NCI-H2029 (cell line): Measurements from ENCODE around the gene ROMO1.

ENCODE experiments used
- DNase-seq: peaks from one replicate; lab custom pipeline; 2025; lab: John Stamatoyannopoulos, UW

Gene ROMO1

DNA sequence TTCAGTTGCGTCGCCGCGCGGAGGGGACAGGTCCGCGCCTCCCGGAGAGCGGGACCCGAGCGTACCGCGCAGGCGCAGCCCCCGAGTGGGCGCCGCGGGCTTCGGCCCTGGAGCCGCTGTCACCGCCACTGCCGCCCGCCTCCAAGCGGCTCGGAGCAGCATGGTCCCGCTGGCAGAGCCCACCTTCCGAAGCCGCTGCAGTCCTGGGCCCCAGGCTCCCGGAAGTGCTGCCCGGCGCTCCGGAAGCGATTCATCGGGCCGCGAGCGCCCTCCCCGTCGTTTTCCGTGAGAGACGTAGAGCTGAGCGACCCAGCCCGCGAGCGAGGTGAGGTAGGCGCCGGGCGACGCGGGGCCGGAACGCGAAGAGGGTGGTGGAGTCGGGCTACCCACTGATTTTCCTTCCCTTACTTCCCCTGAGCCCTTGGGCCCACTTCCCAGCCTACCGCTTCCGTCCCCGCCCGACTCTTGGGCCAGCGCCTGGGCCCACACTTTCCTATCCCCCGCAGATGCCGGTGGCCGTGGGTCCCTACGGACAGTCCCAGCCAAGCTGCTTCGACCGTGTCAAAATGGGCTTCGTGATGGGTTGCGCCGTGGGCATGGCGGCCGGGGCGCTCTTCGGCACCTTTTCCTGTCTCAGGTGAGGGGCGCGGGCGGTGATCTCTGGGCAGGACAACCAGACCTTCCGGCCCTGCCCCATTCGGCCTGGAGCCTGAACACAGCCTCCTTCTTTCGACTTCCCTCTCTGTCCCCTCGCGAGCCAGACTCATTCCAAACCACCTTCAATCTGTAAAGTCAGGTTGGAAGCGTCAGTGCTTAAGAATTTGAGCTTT is at the start of gene ROMO1, which contains the start of gene NFS1:
Gene ROMO1 (plus strand): TSS at position 279 of the 830 bp plus-strand sequence. CDS start 228 bp downstream, at position 507.
Gene NFS1 (minus strand): TSS at position 226 of the 830 bp plus-strand sequence. CDS start 64 bp downstream, at position 162.
- DNase-seq = peak; percentile 75

DNA sequence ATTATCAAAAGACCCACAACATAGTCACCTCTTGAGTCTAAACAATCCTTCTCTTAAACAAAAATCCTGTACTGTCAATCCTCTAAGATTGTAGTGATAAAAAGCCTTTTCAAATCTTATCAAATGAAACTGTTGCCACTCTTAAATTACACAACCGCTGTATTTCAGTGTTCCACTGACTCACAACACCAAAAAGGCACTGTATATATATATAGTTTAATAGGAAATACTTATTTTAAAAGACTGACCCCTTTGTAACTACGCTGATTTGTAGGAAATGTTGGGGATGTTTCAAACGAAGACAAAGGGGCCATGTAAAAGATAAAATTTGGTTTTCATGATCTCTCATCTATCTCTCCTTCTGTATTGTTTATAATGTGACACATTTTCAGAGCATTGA is 48.6 kb upstream of the ROMO1 start:
- DNase-seq = no peak

- DNase-seq = no peak
Observed at GRCh38 chr20:35651958-35652357, 47.2 kb upstream of the ROMO1 start.

DNA sequence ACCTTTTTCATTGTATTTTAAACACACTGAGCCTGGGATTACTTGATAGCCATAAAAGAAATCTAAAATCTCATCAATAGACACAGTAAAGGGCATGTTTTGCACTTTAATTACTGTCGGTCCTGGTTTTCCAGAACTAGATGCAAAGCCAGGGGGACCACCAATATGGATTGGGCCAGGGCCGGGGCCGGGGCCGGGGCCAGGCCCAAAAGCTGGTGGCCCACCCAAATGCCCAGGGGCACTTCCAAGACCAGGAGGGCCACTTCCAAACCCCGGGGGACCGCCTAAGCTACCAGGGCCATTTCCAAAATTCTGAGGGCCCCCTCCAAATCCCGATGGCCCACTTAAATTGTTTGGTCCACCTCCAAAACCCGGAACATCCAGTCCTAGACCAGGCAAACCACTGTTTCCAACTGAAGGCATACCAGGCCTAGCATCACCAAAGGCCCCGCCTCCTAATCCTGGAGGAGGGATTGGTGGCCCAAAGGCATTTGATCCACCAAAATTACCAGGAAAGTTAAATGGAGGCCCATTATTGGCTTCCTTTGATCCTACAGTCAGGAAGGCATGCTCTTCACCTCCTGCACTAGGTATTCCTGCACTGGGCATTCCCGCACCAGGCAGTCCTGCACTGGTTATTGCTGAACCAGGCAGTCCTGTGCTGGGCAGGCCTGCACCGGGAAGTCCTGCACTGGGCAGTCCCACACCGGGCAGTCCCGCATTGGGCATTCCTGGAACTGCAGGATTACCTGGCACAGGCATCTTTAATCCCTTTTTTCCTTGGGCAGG is 46.4 kb upstream of the ROMO1 start:
- DNase-seq = no peak

GRCh38 chr20:35653430-35653734 is 45.8 kb upstream of the ROMO1 start:
- DNase-seq = no peak

- DNase-seq = no peak
Observed at GRCh38 chr20:35653893-35654292, 45.3 kb upstream of the ROMO1 start.

DNA sequence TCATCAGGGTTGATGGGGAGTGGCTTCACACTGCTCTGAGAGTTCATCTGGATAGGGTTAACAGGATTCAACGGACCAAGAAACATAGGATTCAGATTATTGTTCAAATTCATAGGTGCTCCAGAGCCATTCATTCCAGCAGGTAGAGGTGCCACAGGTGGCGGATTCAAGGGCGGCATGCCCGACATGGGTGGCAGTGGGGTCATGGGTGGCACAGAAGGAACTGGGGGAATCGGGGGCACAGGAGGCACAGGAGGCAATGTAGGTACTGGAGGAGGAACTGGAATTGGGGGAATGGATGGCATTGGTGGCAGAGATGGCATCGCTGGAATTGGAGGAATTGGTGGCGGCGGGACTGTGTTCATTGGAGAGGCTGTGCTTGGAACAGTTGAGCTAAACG is 44.8 kb upstream of the ROMO1 start:
- no peak for DNase-seq

- DNase-seq = no peak
Observed at GRCh38 chr20:35657271-35657670, 41.9 kb upstream of the ROMO1 start.

DNA sequence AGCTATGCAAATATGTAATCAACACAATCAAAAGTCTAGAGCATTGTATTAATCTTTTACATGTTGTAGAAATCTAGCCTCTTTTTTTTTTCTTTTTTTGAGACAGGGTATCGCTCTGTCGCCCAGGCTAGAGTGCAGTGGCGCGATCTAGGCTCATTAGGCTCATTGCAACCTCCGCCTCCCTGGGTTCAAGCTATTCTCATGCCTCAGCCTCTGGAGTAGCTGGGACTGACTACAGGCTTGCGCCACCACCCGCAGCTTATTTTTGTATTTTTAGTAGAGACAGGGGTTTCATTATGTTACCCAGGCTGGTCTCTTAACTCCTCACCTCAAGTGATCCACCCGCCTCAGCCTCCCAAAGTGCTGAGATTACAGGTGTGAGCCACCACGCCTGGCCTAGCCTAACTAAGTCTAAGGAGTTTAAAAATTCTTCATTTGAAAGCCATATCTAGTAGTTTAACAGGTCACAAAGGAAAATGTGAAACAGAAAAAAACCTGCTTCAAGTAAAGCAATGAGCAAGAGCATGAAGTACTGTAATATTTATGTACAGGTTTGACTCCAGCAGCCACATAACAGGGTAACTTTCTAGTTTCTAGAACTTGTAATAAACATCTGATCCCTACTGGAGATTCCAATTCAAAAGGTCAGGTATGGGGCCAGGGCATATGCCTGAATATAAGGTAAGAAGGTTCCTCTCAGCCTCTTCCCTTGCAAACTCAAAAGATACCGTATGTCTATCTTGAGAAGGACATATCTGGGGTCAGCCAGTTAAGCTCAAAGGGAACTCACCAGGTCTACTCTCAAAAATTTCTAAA is 38.9 kb upstream of the ROMO1 start:
- DNase-seq = no peak

GRCh38 chr20:35661053-35661452 is 38.2 kb upstream of the ROMO1 start:
- DNase-seq = no peak

GRCh38 chr20:35661908-35662307 is 37.3 kb upstream of the ROMO1 start:
- DNase-seq = no peak

- no peak for DNase-seq
Observed at GRCh38 chr20:35662551-35662950, 36.7 kb upstream of the ROMO1 start.

DNA sequence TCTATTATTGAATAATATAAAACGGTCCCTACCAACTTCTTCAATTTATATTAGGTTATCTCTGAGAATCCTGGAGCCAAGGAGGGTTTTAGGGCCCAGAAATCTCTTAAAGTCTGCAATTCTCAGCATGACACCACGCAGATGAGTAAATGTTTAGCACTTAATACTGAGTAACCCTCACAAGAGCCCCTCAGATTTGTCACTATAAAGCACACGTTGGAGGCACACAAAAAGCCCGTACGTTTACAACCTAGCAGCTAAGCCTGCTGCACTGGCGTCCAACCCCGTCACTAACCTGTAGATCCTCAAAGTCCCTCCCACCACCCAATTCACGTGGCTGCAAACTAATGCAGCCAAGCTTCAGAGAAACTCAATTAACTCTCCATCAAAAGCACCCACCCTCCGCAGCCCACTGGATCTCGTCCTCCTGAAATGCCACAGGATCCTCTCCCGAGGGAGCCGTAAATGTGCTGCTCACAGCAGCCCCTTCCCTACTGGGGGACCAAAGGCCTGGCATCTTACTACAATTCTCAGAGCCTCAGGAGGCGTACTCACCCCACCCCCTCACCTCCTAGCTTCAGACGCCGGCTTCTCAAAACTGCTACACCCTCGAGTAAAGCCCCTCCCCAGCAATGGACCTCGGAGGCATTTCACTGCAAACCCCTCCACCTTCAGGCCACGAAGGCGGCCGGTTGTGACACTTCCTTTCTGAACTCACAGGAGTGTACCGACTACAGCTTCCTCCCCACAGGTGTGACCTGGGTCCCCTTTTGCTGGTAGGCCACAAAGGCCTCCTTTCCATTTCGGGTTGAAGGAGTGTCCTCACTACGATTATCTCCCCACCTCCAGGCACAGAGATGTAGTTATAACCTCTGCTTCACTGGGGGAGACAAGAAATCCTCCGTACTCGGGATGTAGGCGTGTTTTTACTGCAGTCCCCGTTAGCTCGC is 35.4 kb upstream of the ROMO1 start:
- peak; percentile 45 for DNase-seq

DNA sequence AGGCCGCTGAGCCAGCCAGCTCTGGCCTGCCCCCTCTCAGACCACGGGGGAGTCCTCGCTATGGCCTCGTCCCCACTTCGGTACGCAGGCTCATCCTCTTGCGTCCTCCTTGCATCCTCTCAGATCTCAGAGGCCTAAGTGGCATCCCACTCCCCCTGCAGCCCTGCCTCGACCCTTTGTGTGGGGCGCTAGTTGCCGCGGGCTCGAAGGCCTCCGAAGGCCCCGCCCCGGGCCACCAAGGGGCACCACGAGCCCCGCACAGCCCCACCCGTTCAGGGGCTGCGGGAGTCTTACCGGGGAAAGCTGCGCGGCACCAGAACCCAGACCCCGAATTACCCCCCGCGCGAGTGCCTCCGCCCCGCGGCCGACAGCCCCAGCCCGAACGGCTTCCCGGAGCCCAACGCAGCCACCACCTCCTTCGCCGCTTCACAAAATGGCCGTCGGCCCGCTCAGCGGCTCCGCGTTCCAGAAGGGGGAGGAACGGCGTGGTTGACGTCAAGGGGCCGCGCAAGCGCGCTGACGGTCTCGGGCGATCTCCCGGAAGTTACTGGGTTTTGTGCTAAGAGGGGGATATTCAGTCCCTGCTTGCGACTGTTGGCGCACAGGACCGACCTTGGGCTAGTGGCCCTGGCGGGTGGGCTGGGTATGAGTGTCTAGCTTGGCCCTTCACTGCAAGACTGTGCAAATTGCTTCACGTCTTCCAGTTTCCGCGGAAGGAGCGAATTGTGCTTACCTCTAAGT is 34.6 kb upstream of the ROMO1 start, which contains the start of the genes CPNE1 and RBM12:
Gene CPNE1 (minus strand): TSS at position 435 of the 741 bp plus-strand sequence. CDS start 31,977 bp downstream, outside the sequence.
Gene RBM12 (minus strand): TSS at position 435 of the 741 bp plus-strand sequence. CDS start 9,578 bp downstream, outside the sequence.
- DNase-seq = peak; percentile 87

DNA sequence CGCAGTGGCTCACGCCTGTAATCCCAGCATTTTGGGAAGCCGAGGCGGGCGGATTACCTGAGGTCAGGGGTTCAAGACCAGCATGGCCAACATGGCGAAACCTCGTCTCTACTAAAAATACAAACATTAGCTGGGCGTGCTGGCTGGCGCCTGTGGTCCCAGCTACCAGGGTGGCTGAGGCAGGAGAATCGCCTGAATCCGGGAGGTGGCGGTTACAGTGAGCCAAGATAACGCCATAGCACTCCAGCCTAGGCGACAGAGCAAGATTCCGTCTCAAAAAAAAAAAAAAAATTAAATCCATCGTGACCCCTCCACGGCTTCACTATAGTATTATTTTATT is 33.3 kb upstream of the ROMO1 start:
- DNase-seq = no peak

- DNase-seq = no peak
Observed at GRCh38 chr20:35669221-35669620, 30.0 kb upstream of the ROMO1 start.

DNA sequence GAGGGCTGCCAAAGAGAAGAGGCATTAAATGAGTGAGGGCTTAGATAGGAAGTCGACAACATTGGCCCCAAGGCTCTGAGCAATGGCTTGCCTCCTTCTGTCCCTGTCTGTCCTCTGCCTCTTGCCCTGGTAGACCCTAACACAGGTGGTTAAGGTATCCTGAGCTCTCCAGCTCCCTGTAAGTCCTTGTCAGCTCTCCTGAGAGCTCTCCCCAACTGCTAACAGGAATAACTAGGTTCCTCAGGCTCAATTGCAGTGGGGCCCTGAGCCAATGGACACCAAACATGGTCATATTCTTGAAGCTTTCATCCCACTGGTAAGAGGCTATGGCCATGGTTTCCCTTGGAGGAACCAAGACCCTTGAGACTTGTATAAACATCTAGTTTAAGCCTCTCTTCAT is 29.5 kb upstream of the ROMO1 start:
- no peak for DNase-seq

- DNase-seq = no peak
Observed at GRCh38 chr20:35673884-35674283, 25.3 kb upstream of the ROMO1 start.

- DNase-seq = no peak
Observed at GRCh38 chr20:35674921-35675320, 24.3 kb upstream of the ROMO1 start.

GRCh38 chr20:35680452-35681183 is 18.6 kb upstream of the ROMO1 start:
- no peak for DNase-seq
